SK-N-SH (cell line): Measurements from ENCODE around the gene MAPT. TPM values are rescaled to one million over a fixed set of nuclear protein-coding genes. Genes with fewer than 3 reads are reported as not detected.

Experiments
- CTCF ChIA-PET: fragments of 300-600, 350-600 bp; formaldehyde crosslinking; extraction: SDS; loops from one replicate; lab custom pipeline; 2021; lab: Yijun Ruan, JAX
- POLR2A ChIA-PET: fragments of 350-600 bp; sonication (Branson Sonifier 250); formaldehyde crosslinking; extraction: SDS; loops from one replicate; lab custom pipeline; 2020; ENCODE audit warnings: antibody characterized with exemption, inconsistent platforms; lab: Yijun Ruan, JAX
- DNase-seq: peaks from one replicate; pipeline ENCODE4 v3.0.0; 2012
- H2AFZ ChIP-seq: fragments of 200-600 bp; sonication (generic); 2 replicates; pipeline ENCODE4 v1.8.1; 2016; ENCODE audit warnings: antibody characterized with exemption, mild to moderate bottlenecking, low read depth
- H3F3A ChIP-seq: fragments of 200-600 bp; sonication (generic); replicated peaks from 2 replicates; pipeline ENCODE3; 2016; ENCODE audit warnings: antibody characterized with exemption, mild to moderate bottlenecking; ENCODE audit not compliant: insufficient read depth
- H3K27ac ChIP-seq, 2 experiments: fragments of 200-500 bp in 1 of 2; fragments of 200-600 bp in 1 of 2; sonication (Bioruptor generic) in 1 of 2; sonication (generic), shearing (Covaris generic) in 1 of 2; 2 replicates each; pipeline versions ENCODE4 v1.5.1 to v1.6.1; 2014 to 2016; ENCODE audit warnings: low read depth in 2 of 2, inconsistent platforms in 1 of 2, low read length in 1 of 2, mild to moderate bottlenecking in 1 of 2, mixed read lengths in 1 of 2
- H3K27me3 ChIP-seq: fragments of 200-600 bp; sonication (generic), shearing (Covaris generic); 2 replicates; pipeline ENCODE4 v1.6.1; 2016; ENCODE audit warnings: mixed run types; ENCODE audit not compliant: insufficient read depth
- H3K36me3 ChIP-seq, 2 experiments: fragments of 200-500 bp in 1 of 2; fragments of 200-600 bp in 1 of 2; sonication (Bioruptor generic) in 1 of 2; sonication (generic) in 1 of 2; replicated peaks in 1 of 2; 2 replicates each; pipeline versions ENCODE3 to v1.5.1; 2014 to 2016; ENCODE audit warnings: low read length in 1 of 2, mild to moderate bottlenecking in 1 of 2; ENCODE audit not compliant: insufficient read depth in 2 of 2, control insufficient read depth in 1 of 2
- H3K4me1 ChIP-seq, 2 experiments: fragments of 200-500 bp in 1 of 2; fragments of 200-600 bp in 1 of 2; sonication (Bioruptor generic) in 1 of 2; sonication (generic), shearing (Covaris generic) in 1 of 2; 2 replicates each; pipeline versions ENCODE4 v1.5.1 to v1.6.1; 2014 to 2016; ENCODE audit warnings: low read depth in 1 of 2, low read length in 1 of 2, mixed run types in 1 of 2; ENCODE audit not compliant: insufficient read depth in 2 of 2, control insufficient read depth in 1 of 2
- H3K4me2 ChIP-seq: fragments of 200-600 bp; sonication (generic), shearing (Covaris generic); 2 replicates; pipeline ENCODE4 v1.6.1; 2017; ENCODE audit warnings: mixed run types
- H3K4me3 ChIP-seq, 2 experiments: fragments of 200-500 bp in 1 of 2; fragments of 200-600 bp in 1 of 2; sonication (Bioruptor generic) in 1 of 2; sonication (generic), shearing (Covaris generic) in 1 of 2; 2 replicates each; pipeline versions ENCODE4 v1.5.1 to v1.8.1; 2014 to 2016; ENCODE audit warnings: low read depth in 2 of 2, inconsistent platforms in 1 of 2, low read length in 1 of 2, mild to moderate bottlenecking in 1 of 2, mixed read lengths in 1 of 2, moderate library complexity in 1 of 2
- H3K79me2 ChIP-seq: fragments of 200-600 bp; sonication (generic); 2 replicates; pipeline ENCODE4 v1.8.1; 2017; ENCODE audit warnings: mild to moderate bottlenecking; ENCODE audit not compliant: insufficient read depth
- H3K9ac ChIP-seq: fragments of 200-600 bp; sonication (generic); 2 replicates; pipeline ENCODE4 v1.6.1; 2017; ENCODE audit warnings: mixed run types
- H3K9me2 ChIP-seq: fragments of 200-600 bp; sonication (generic); 2 replicates; pipeline ENCODE4 v1.6.1; 2017; ENCODE audit warnings: mixed run types
- H3K9me3 ChIP-seq: fragments of 200-600 bp; sonication (generic); 2 replicates; pipeline ENCODE4 v1.6.1; 2017; ENCODE audit warnings: mixed run types, mild to moderate bottlenecking, moderate library complexity
- H4K20me1 ChIP-seq: fragments of 200-600 bp; sonication (generic); 2 replicates; pipeline ENCODE4 v1.6.1; 2017; ENCODE audit warnings: mild to moderate bottlenecking, mixed run types; ENCODE audit not compliant: insufficient read depth
- ELF1 ChIP-seq: IDR thresholded peaks from 2 replicates; pipeline ENCODE4 v1.4.0; 2012
- EP300 ChIP-seq, 2 experiments: IDR thresholded peaks; 2 replicates each; pipeline versions ENCODE4 v1.4.0 to v1.6.1; 2012; ENCODE audit warnings: borderline replicate concordance in 1 of 2, low read depth in 1 of 2, low read length in 1 of 2
- EZH2phosphoT487 ChIP-seq: fragments of 200-600 bp; sonication (generic); IDR thresholded peaks from 2 replicates; pipeline ENCODE4 v1.6.1; 2017; ENCODE audit warnings: low read depth, mixed run types, mild to moderate bottlenecking, antibody characterized with exemption, moderate library complexity, borderline replicate concordance
- FOSL2 ChIP-seq: IDR thresholded peaks from 2 replicates; pipeline ENCODE4 v1.4.0; 2012; ENCODE audit warnings: low read depth, mild to moderate bottlenecking, moderate library complexity, borderline replicate concordance
- FOXJ3 ChIP-seq: sonication (generic); formaldehyde crosslinking; IDR thresholded peaks from 2 replicates; pipeline ENCODE4 v1.5.1; 2020; ENCODE audit warnings: mild to moderate bottlenecking, missing genetic modification reagents
- FOXM1 ChIP-seq: IDR thresholded peaks from 2 replicates; pipeline ENCODE4 v1.4.0; 2012; ENCODE audit warnings: low read depth, mild to moderate bottlenecking
- GABPA ChIP-seq: IDR thresholded peaks from 2 replicates; pipeline ENCODE4 v1.4.0; 2012; ENCODE audit warnings: low read depth, mild to moderate bottlenecking
- GATA2 ChIP-seq: sonication (generic); formaldehyde crosslinking; IDR thresholded peaks from 2 replicates; pipeline ENCODE4 v1.5.0; 2020; ENCODE audit warnings: mild to moderate bottlenecking, missing genetic modification reagents
- JUND ChIP-seq: IDR thresholded peaks from 2 replicates; pipeline ENCODE4 v1.4.0; 2012
- MXI1 ChIP-seq: IDR thresholded peaks from 2 replicates; pipeline ENCODE4 v1.6.1; 2012; ENCODE audit warnings: mild to moderate bottlenecking, low read depth, low read length, improper control_type of control experiment
- NRF1 ChIP-seq: IDR thresholded peaks from 2 replicates; pipeline ENCODE4 v1.6.1; 2012; ENCODE audit warnings: low read depth, mild to moderate bottlenecking, low read length
- POLR2AphosphoS5 ChIP-seq: IDR thresholded peaks from 2 replicates; pipeline ENCODE4 v1.6.1; 2012; ENCODE audit warnings: low read depth, low read length
- RFX5 ChIP-seq: IDR thresholded peaks from 2 replicates; pipeline ENCODE4 v1.6.1; 2012; ENCODE audit warnings: mild to moderate bottlenecking, improper control_type of control experiment, low read length
- RXRA ChIP-seq: IDR thresholded peaks from 2 replicates; pipeline ENCODE4 v1.4.0; 2012; ENCODE audit warnings: low read depth, mild to moderate bottlenecking, borderline replicate concordance
- TAF1 ChIP-seq: IDR thresholded peaks from 2 replicates; pipeline ENCODE4 v1.6.1; 2012; ENCODE audit warnings: low read depth, mild to moderate bottlenecking, low read length, moderate library complexity, borderline replicate concordance
- TCF12 ChIP-seq: IDR thresholded peaks from 2 replicates; pipeline ENCODE4 v1.4.0; 2012
- TEAD4 ChIP-seq: IDR thresholded peaks from 2 replicates; pipeline ENCODE4 v1.4.0; 2012; ENCODE audit warnings: mild to moderate bottlenecking, borderline replicate concordance; ENCODE audit not compliant: insufficient read depth
- YY1 ChIP-seq: IDR thresholded peaks from 2 replicates; pipeline ENCODE4 v1.4.0; 2012; ENCODE audit warnings: low read depth, mild to moderate bottlenecking
- WGBS: methylation state at CpG from one replicate; pipeline ENCODE4 v1.1.6; 2017; ENCODE audit warnings: low lambda C conversion rate; 5-methylcytosine and 5-hydroxymethylcytosine counted together
- polyA plus RNA-seq, 3 experiments: library from polyadenylated mRNA; depleted of rRNA; stranded (reverse); fragments of >200 nt; gene quantifications; 2 replicates each; pipeline ENCODE4 v1.2.3, GENCODE V29; 2012
- TF ChIP-seq, protein P1 (sequence below): fragments of 150-350 bp; IDR thresholded peaks from 2 replicates; pipeline ENCODE4 v1.6.1; 2016; ENCODE audit warnings: mild to moderate bottlenecking, low read depth, low read length
- TF ChIP-seq, protein P2 (sequence below): IDR thresholded peaks from 2 replicates; pipeline ENCODE4 v1.4.0; 2012; ENCODE audit warnings: low read depth, borderline replicate concordance
- TF ChIP-seq, protein P3 (sequence below): fragments of 150-350 bp; IDR thresholded peaks from 2 replicates; pipeline ENCODE4 v1.6.1; 2017; ENCODE audit warnings: antibody characterized with exemption, low read length, low read depth, borderline replicate concordance
- TF ChIP-seq, protein P4 (sequence below): IDR thresholded peaks from 2 replicates; pipeline ENCODE4; 2012

The MAPT gene
- polyA plus RNA-seq, 1 of the 3 experiments (the other 2 are of a cell fraction): 0.74 TPM

DNA sequence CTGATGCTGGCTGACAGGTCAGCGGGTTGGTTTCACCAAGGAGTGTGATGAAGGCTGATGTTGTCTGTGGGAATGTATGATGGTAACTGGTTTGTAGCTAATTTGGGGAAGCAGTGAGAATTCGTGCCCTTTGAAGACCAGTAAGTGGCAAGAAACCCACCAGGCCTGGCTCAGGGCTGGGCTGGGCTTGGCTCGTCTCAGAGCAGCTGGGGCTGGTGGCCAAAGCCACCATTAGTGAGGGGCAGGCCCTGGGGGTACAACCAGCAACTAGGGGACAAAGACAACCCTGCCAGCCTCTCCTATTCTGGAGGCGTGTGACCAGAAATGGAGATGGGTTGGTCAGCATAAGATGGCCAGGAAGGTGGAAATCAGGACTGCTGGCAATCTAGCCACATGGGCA lies 91.7 kb downstream of the MAPT start:
- no peak for DNase-seq
- H3K9me2 ChIP-seq: no peaks in the 10 kb centered on the region
- POLR2A ChIA-PET: no interaction called here
- H3K4me1 ChIP-seq: peaks cover 0 to 4% of the 10 kb centered on the region in 2 experiments; a peak in 1 of 4 replicates
- H3K4me3 ChIP-seq: no peak overlapping the region
- no peak overlapping the region for H3K27ac ChIP-seq
- H2AFZ ChIP-seq: no peak overlapping the region
- CTCF ChIA-PET: interaction anchor here (4.4 kb wide), 1 partner anchor 15 kb away, joined by 27 read pairs; the partner anchor contains the start of gene STH
- 47% methylated on average over 4 of the region's 4 CpGs for WGBS
- no peaks in the 10 kb centered on the region for H3K36me3 ChIP-seq
- no peaks in the 10 kb centered on the region for H3K79me2 ChIP-seq
- H3K9ac ChIP-seq: no peak overlapping the region
- TF ChIP-seq FOXM1: no peak
- TF ChIP-seq FOXJ3: no peak
- no peak for TF ChIP-seq RFX5
- no peak for TF ChIP-seq MXI1
- TF ChIP-seq JUND: no peak
- no peak for TF ChIP-seq YY1
- TF ChIP-seq FOSL2: no peak
- TF ChIP-seq, protein P1, sequence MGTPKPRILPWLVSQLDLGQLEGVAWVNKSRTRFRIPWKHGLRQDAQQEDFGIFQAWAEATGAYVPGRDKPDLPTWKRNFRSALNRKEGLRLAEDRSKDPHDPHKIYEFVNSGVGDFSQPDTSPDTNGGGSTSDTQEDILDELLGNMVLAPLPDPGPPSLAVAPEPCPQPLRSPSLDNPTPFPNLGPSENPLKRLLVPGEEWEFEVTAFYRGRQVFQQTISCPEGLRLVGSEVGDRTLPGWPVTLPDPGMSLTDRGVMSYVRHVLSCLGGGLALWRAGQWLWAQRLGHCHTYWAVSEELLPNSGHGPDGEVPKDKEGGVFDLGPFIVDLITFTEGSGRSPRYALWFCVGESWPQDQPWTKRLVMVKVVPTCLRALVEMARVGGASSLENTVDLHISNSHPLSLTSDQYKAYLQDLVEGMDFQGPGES: no peak
- TF ChIP-seq ELF1: no peak
- TF ChIP-seq, protein P2, sequence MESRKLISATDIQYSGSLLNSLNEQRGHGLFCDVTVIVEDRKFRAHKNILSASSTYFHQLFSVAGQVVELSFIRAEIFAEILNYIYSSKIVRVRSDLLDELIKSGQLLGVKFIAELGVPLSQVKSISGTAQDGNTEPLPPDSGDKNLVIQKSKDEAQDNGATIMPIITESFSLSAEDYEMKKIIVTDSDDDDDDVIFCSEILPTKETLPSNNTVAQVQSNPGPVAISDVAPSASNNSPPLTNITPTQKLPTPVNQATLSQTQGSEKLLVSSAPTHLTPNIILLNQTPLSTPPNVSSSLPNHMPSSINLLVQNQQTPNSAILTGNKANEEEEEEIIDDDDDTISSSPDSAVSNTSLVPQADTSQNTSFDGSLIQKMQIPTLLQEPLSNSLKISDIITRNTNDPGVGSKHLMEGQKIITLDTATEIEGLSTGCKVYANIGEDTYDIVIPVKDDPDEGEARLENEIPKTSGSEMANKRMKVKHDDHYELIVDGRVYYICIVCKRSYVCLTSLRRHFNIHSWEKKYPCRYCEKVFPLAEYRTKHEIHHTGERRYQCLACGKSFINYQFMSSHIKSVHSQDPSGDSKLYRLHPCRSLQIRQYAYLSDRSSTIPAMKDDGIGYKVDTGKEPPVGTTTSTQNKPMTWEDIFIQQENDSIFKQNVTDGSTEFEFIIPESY: no peak
- TF ChIP-seq RXRA: no peak
- no peak for TF ChIP-seq GABPA
- TF ChIP-seq, all 33 proteins: peak for 0
- peaks cover 7% of the 10 kb centered on the region; the same call in 1 of the 2 replicates for H3K27me3 ChIP-seq
- H3K9me3 ChIP-seq: no peaks in the 10 kb centered on the region
- H3F3A ChIP-seq: no peaks in the 10 kb centered on the region
- no peak overlapping the region for H3K4me2 ChIP-seq
- no peaks in the 10 kb centered on the region for H4K20me1 ChIP-seq

DNA sequence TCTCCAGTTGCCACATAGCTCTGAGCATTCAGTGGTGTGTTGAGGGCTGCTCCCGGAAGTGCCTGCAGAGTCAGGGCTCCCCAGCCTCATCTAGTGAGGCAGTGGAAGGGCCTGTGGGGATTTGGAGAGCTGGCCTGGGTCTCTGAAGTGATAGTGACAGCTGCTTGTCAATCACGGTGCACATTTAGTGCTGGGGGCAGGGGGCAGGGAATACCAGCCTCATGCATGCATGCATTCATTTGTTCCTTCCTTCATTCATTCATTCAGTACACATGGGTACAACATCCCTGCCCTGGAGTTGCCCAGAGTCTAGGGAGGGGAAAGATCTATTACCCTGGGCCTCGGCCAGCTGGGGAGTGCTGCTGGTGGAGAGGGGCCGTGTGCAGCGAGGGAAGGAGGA lies 93.4 kb downstream of the MAPT start:
- ChIA-PET CTCF (interaction anchor here (1.2 to 4.4 kb wide), 3 partner anchors 14 to 225 kb away, joined by 3 to 27 read pairs (median 3); partner anchors contain the start of gene STH), POLR2A (no interaction called here)
- WGBS: 77% methylated on average over 5 of the region's 5 CpGs
- Histone ChIP-seq H3K36me3 (no peaks in the 10 kb centered on the region), H3K4me3 (no peak overlapping the region), H3F3A (no peaks in the 10 kb centered on the region), H3K4me2 (no peak overlapping the region), H3K9me2 (no peaks in the 10 kb centered on the region), H2AFZ (no peak overlapping the region), H4K20me1 (no peaks in the 10 kb centered on the region), H3K9ac (no peak overlapping the region), H3K4me1 (peaks cover 0 to 5% of the 10 kb centered on the region in 2 experiments; a peak in 1 of 4 replicates), H3K9me3 (no peaks in the 10 kb centered on the region), H3K27ac (no peak overlapping the region), H3K27me3 (peaks cover 1% of the 10 kb centered on the region; the same call in 1 of the 2 replicates), H3K79me2 (no peaks in the 10 kb centered on the region)
- no peak for DNase-seq
- TF ChIP-seq, protein P2: no peak
- TF ChIP-seq, protein P3, sequence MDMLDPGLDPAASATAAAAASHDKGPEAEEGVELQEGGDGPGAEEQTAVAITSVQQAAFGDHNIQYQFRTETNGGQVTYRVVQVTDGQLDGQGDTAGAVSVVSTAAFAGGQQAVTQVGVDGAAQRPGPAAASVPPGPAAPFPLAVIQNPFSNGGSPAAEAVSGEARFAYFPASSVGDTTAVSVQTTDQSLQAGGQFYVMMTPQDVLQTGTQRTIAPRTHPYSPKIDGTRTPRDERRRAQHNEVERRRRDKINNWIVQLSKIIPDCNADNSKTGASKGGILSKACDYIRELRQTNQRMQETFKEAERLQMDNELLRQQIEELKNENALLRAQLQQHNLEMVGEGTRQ: no peak
- no peak for TF ChIP-seq FOSL2
- no peak for TF ChIP-seq GABPA
- no peak for TF ChIP-seq EP300 (IDR thresholded peaks at IDR 0.05; ENCODE audit: borderline replicate concordance in 1 of 2, low read depth in 1 of 2, low read length in 1 of 2)
- TF ChIP-seq TAF1: no peak
- TF ChIP-seq GATA2: no peak
- no peak for TF ChIP-seq NRF1
- TF ChIP-seq ELF1: no peak
- no peak for TF ChIP-seq FOXJ3
- no peak for TF ChIP-seq TEAD4
- TF ChIP-seq TCF12: no peak
- TF ChIP-seq EZH2phosphoT487: no peak
- no peak for TF ChIP-seq POLR2AphosphoS5
- TF ChIP-seq, protein P4, sequence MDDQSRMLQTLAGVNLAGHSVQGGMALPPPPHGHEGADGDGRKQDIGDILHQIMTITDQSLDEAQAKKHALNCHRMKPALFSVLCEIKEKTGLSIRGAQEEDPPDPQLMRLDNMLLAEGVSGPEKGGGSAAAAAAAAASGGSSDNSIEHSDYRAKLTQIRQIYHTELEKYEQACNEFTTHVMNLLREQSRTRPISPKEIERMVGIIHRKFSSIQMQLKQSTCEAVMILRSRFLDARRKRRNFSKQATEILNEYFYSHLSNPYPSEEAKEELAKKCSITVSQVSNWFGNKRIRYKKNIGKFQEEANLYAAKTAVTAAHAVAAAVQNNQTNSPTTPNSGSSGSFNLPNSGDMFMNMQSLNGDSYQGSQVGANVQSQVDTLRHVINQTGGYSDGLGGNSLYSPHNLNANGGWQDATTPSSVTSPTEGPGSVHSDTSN: no peak
- TF ChIP-seq FOXM1: no peak
